K562 (cell line): ENCODE data around the gene ZCWPW1. TPM values are rescaled to one million over a fixed set of nuclear protein-coding genes. Genes with fewer than 3 reads are reported as not detected.
A peak's percentile ranks its signal among the peaks of the same experiment; 100 is the strongest.

Experiments
- CCAR2 ChIP-seq: fragments of 200-400 bp; formaldehyde crosslinking; IDR thresholded peaks from 2 replicates; pipeline ENCODE4 v1.6.1; 2017; ENCODE audit warnings: mild to moderate bottlenecking, low read depth, low read length
- FOSL1 ChIP-seq: fragments of 200-800 bp; sonication (Bioruptor generic); conservative IDR thresholded peaks from 2 replicates; pipeline ENCODE4 v1.6.1; 2016; ENCODE audit warnings: missing genetic modification characterization, missing compliant biosample characterization
- JUND ChIP-seq, 2 experiments: IDR thresholded peaks; 2 replicates in 1 of 2; 3 replicates in 1 of 2; pipeline ENCODE4 v1.6.1; 2011; ENCODE audit warnings: borderline replicate concordance in 2 of 2, low read depth in 2 of 2, low read length in 2 of 2, improper control_type of control experiment in 1 of 2, missing biosample characterization in 1 of 2, missing genetic modification characterization in 1 of 2, missing genetic modification reagents in 1 of 2
- MIER1 ChIP-seq: fragments of 450-650 bp; IDR thresholded peaks from 2 replicates; pipeline ENCODE4 v1.6.1; 2016; ENCODE audit warnings: antibody characterized with exemption, mild to moderate bottlenecking, low read depth
- NFE2 ChIP-seq: IDR thresholded peaks from 2 replicates; pipeline ENCODE4 v1.6.1; 2014; ENCODE audit warnings: antibody characterized with exemption, low read depth
- PML ChIP-seq: IDR thresholded peaks from 2 replicates; pipeline ENCODE4 v1.6.1; 2012; ENCODE audit warnings: low read length, inconsistent platforms
- PTBP1 ChIP-seq: fragments of 200-400 bp; formaldehyde crosslinking; IDR thresholded peaks from 2 replicates; pipeline ENCODE4 v1.6.1; 2017; ENCODE audit warnings: low read depth, low read length
- SP1 ChIP-seq: sonication (generic); formaldehyde crosslinking; IDR thresholded peaks from 2 replicates; pipeline ENCODE4 v1.8.1; 2022; ENCODE audit warnings: mild to moderate bottlenecking, missing genetic modification reagents
- SRSF7 ChIP-seq: fragments of 200-400 bp; formaldehyde crosslinking; optimal IDR thresholded peaks from 2 replicates; pipeline ENCODE3; 2017; ENCODE audit warnings: mild to moderate bottlenecking, low read depth, low read length
- TBL1XR1 ChIP-seq, 2 experiments: IDR thresholded peaks; 2 replicates each; pipeline ENCODE4 v1.6.1; 2012; ENCODE audit warnings: improper control_type of control experiment in 2 of 2, low read length in 2 of 2, mild to moderate bottlenecking in 1 of 2
- ZNF12 ChIP-seq: sonication (generic); formaldehyde crosslinking; IDR thresholded peaks from 2 replicates; pipeline ENCODE4 v1.4.0; 2020; ENCODE audit warnings: mild to moderate bottlenecking, missing genetic modification reagents
- ZNF561 ChIP-seq: fragments of 450-650 bp; formaldehyde crosslinking; conservative IDR thresholded peaks from 2 replicates; pipeline ENCODE4 v1.4.0; 2020; ENCODE audit warnings: mild to moderate bottlenecking, moderate library complexity
- polyA plus RNA-seq, 8 experiments: library from polyadenylated mRNA; depleted of rRNA in 4 of 8; stranded (reverse) in 5 of 8; unstranded in 3 of 8; fragments of >200 nt; fragmentation: Nextera tagmentation in 2 of 8; fragmentation: Illumina TruSeq in 1 of 8; extraction: Ambion mirVana in 2 of 8; extraction: Trizol in 1 of 8; gene quantifications; 2 replicates each; pipeline versions ENCODE4 v1.2.1 to v1.2.3, GENCODE V29; 2011 to 2014; ENCODE audit warnings: inconsistent platforms in 1 of 8, missing spikeins in 1 of 8
- total RNA-seq, 7 experiments: library from RNA; depleted of rRNA in 6 of 7; stranded (reverse); fragments of >200 nt in 6 of 7; fragmentation: Illumina TruSeq in 2 of 7; extraction: Trizol in 2 of 7; gene quantifications; 2 replicates each; pipeline versions ENCODE4 v1.2.1 to v1.2.3, GENCODE V29; 2011 to 2021; ENCODE audit warnings: low replicate concordance in 1 of 7
- TF ChIP-seq, protein P1 (sequence below): IDR thresholded peaks from 2 replicates; pipeline ENCODE4 v1.6.1; 2011; ENCODE audit not compliant: insufficient read length; ENCODE audit errors: extremely low read depth
- TF ChIP-seq, protein P2 (sequence below), 2 experiments: fragments of 450-650 bp; IDR thresholded peaks; 2 replicates each; pipeline ENCODE4 v1.6.1; 2018; ENCODE audit warnings: mild to moderate bottlenecking in 2 of 2, low read depth in 1 of 2; ENCODE audit not compliant: partially characterized antibody in 2 of 2
- TF ChIP-seq, protein P3 (sequence below), 2 experiments: fragments of 200-800 bp in 1 of 2; sonication (Bioruptor generic) in 1 of 2; sonication (generic) in 1 of 2; formaldehyde crosslinking in 1 of 2; IDR thresholded peaks in 1 of 2; conservative IDR thresholded peaks in 1 of 2; 2 replicates each; pipeline versions ENCODE4 v1.5.0 to v1.6.1; 2016 to 2020; ENCODE audit warnings: missing compliant biosample characterization in 1 of 2, missing genetic modification characterization in 1 of 2, missing genetic modification reagents in 1 of 2
- TF ChIP-seq, protein P4 (sequence below): fragments of 450-650 bp; formaldehyde crosslinking; conservative IDR thresholded peaks from 2 replicates; pipeline ENCODE4 v1.4.0; 2022; ENCODE audit warnings: mild to moderate bottlenecking, missing genetic modification characterization

ZCWPW1 gene
- total and polyA plus RNA-seq, 9 of the 15 experiments (the other 6 are each of a cell fraction or from before 2014, with no cell fraction given), result 0.18 to 1.7 (median 1.2) TPM

DNA sequence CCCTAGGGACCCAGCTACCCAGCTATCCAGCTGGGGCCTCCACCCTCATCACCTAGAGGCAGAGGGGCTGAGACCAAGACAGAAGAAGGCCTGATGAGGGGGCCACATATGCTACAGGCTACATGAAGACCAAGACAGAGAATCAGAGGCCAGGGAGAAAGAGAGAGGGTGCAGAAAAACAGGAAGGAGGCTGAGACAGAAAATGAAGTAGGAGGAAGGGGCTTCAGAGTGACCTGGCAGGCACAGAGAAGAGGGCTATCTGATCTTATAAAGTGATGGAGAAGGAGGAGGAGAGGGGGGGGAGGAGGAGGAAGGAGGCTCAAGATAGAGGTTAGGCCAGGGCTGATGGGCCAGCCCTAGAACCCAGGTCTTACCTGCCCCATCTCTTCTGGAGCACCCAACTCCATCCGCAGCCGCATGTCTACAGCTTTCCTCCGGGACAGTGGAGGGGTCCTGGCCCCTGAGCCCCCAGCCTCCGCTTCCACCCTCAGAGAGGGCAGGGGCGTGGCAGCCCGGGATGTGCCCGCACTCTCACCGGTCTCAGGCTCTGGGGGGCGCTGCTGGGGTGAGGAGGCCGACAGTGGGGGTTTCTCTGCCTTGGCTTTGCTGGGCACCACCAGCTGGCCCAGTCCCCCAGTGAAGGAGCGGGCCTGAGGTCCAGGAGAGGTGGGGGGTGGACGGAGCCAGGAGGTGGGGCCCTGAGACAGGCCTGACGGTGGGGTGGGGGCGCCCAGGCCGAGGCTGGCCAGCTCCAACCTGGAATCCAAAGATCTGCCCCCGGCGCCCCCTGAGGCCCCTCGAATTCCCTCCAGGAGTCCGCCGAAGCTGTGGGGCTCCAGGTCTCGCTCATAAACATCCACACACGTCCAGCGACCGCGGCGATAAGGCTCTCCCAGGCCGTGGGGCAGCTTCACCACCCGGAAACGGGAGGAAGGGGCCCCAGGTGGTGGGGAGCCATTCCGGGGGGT is 48.7 kb upstream of the ZCWPW1 start (continued):
- TF ChIP-seq TBL1XR1 (IDR thresholded peaks at IDR 0.05; ENCODE audit: low read length in 2 of 2) (no peak), ZNF561 (CRISPR knock-in tag) (no peak), PML (no peak), ZNF12 (CRISPR knock-in tag) (0 out of 2 replicates have a peak, but pooled peaks have one; percentile 60), SRSF7 (no peak), CCAR2 (no peak), MIER1 (no peak), PTBP1 (no peak), JUND (IDR thresholded peaks at IDR 0.05; ENCODE audit: borderline replicate concordance, low read depth, low read length) (no peak), JUND (tag; IDR thresholded peaks at IDR 0.05; ENCODE audit: borderline replicate concordance, low read depth, low read length) (no peak), NFE2 (no peak), FOSL1 (tag) (no peak), SP1 (CRISPR knock-in tag) (peak; percentile 26; the same call in 1 of the 2 replicates)
- TF ChIP-seq, protein P1, sequence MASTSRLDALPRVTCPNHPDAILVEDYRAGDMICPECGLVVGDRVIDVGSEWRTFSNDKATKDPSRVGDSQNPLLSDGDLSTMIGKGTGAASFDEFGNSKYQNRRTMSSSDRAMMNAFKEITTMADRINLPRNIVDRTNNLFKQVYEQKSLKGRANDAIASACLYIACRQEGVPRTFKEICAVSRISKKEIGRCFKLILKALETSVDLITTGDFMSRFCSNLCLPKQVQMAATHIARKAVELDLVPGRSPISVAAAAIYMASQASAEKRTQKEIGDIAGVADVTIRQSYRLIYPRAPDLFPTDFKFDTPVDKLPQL, result no peak
- TF ChIP-seq, protein P2, sequence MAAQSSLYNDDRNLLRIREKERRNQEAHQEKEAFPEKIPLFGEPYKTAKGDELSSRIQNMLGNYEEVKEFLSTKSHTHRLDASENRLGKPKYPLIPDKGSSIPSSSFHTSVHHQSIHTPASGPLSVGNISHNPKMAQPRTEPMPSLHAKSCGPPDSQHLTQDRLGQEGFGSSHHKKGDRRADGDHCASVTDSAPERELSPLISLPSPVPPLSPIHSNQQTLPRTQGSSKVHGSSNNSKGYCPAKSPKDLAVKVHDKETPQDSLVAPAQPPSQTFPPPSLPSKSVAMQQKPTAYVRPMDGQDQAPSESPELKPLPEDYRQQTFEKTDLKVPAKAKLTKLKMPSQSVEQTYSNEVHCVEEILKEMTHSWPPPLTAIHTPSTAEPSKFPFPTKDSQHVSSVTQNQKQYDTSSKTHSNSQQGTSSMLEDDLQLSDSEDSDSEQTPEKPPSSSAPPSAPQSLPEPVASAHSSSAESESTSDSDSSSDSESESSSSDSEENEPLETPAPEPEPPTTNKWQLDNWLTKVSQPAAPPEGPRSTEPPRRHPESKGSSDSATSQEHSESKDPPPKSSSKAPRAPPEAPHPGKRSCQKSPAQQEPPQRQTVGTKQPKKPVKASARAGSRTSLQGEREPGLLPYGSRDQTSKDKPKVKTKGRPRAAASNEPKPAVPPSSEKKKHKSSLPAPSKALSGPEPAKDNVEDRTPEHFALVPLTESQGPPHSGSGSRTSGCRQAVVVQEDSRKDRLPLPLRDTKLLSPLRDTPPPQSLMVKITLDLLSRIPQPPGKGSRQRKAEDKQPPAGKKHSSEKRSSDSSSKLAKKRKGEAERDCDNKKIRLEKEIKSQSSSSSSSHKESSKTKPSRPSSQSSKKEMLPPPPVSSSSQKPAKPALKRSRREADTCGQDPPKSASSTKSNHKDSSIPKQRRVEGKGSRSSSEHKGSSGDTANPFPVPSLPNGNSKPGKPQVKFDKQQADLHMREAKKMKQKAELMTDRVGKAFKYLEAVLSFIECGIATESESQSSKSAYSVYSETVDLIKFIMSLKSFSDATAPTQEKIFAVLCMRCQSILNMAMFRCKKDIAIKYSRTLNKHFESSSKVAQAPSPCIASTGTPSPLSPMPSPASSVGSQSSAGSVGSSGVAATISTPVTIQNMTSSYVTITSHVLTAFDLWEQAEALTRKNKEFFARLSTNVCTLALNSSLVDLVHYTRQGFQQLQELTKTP (IDR thresholded peaks at IDR 0.05; ENCODE audit: low read depth in 1 of 2, partially characterized antibody in 2 of 2), result peak in 1 of 2 experiments; percentile 20
- TF ChIP-seq, protein P3, sequence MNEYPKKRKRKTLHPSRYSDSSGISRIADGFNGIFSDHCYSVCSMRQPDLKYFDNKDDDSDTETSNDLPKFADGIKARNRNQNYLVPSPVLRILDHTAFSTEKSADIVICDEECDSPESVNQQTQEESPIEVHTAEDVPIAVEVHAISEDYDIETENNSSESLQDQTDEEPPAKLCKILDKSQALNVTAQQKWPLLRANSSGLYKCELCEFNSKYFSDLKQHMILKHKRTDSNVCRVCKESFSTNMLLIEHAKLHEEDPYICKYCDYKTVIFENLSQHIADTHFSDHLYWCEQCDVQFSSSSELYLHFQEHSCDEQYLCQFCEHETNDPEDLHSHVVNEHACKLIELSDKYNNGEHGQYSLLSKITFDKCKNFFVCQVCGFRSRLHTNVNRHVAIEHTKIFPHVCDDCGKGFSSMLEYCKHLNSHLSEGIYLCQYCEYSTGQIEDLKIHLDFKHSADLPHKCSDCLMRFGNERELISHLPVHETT (CRISPR knock-in tag; conservative IDR thresholded peaks at IDR 0.05 in 1 of 2, IDR thresholded peaks at IDR 0.05 in 1 of 2), result no peak
- TF ChIP-seq, protein P4, sequence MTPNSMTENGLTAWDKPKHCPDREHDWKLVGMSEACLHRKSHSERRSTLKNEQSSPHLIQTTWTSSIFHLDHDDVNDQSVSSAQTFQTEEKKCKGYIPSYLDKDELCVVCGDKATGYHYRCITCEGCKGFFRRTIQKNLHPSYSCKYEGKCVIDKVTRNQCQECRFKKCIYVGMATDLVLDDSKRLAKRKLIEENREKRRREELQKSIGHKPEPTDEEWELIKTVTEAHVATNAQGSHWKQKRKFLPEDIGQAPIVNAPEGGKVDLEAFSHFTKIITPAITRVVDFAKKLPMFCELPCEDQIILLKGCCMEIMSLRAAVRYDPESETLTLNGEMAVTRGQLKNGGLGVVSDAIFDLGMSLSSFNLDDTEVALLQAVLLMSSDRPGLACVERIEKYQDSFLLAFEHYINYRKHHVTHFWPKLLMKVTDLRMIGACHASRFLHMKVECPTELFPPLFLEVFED (CRISPR knock-in tag), result 0 out of 2 replicates have a peak, but pooled peaks have one; percentile 27
